ENCODE measurements around the gene ABCC8.

ABCC8 gene

GRCh38 chr11:17515443-17516176 is 39.0 kb upstream of the ABCC8 start:
- H3K27ac ChIP-seq (ENCODE audit: low read depth, low read length, severe bottlenecking), result no peak overlapping the region
- 89 to 95% methylated on average over 3 to 4 of the region's 5 CpGs for WGBS, 2 experiments (ENCODE audit: insufficient coverage in 2 of 2)
- no peak overlapping the region for H3K4me3 ChIP-seq (ENCODE audit: extremely low read depth, insufficient read depth, low read length, poor library complexity, severe bottlenecking)
- no peaks in the 10 kb centered on the region for H3K9me3 ChIP-seq (ENCODE audit: control insufficient read depth, low read length)
- peaks cover 3% of the 10 kb centered on the region for H3K4me1 ChIP-seq (ENCODE audit: control insufficient read depth, insufficient read depth, low read length, poor library complexity, severe bottlenecking)
- H3K36me3 ChIP-seq (ENCODE audit: control insufficient read depth, insufficient read depth, low read length), result no peaks in the 10 kb centered on the region

GRCh38 chr11:17514476-17514875 is 37.8 kb upstream of the ABCC8 start:
- H3K27ac ChIP-seq (ENCODE audit: low read depth, low read length, severe bottlenecking), result no peak overlapping the region
- peaks cover 3% of the 10 kb centered on the region for H3K4me1 ChIP-seq (ENCODE audit: control insufficient read depth, insufficient read depth, low read length, poor library complexity, severe bottlenecking)
- WGBS, 2 experiments (ENCODE audit: insufficient coverage in 2 of 2), result 90 to 95% methylated on average over 2 to 3 of the region's 4 CpGs
- H3K4me3 ChIP-seq (ENCODE audit: extremely low read depth, insufficient read depth, low read length, poor library complexity, severe bottlenecking), result no peak overlapping the region
- H3K36me3 ChIP-seq (ENCODE audit: control insufficient read depth, insufficient read depth, low read length), result no peaks in the 10 kb centered on the region
- H3K9me3 ChIP-seq (ENCODE audit: control insufficient read depth, low read length), result no peaks in the 10 kb centered on the region

- H3K36me3 ChIP-seq (ENCODE audit: control insufficient read depth, insufficient read depth, low read length), result no peaks in the 10 kb centered on the region
- H3K27ac ChIP-seq (ENCODE audit: low read depth, low read length, severe bottlenecking), result no peak overlapping the region
- H3K4me3 ChIP-seq (ENCODE audit: extremely low read depth, insufficient read depth, low read length, poor library complexity, severe bottlenecking), result no peak overlapping the region
- H3K4me1 ChIP-seq (ENCODE audit: control insufficient read depth, insufficient read depth, low read length, poor library complexity, severe bottlenecking), result peaks cover 4% of the 10 kb centered on the region
- 60 to 100% methylated on average over 1 of the region's 1 CpG for WGBS, 2 experiments (ENCODE audit: insufficient coverage in 2 of 2)
- H3K9me3 ChIP-seq (ENCODE audit: control insufficient read depth, low read length), result no peaks in the 10 kb centered on the region
Measured at GRCh38 chr11:17513853-17514252, 37.2 kb upstream of the ABCC8 start.

DNA sequence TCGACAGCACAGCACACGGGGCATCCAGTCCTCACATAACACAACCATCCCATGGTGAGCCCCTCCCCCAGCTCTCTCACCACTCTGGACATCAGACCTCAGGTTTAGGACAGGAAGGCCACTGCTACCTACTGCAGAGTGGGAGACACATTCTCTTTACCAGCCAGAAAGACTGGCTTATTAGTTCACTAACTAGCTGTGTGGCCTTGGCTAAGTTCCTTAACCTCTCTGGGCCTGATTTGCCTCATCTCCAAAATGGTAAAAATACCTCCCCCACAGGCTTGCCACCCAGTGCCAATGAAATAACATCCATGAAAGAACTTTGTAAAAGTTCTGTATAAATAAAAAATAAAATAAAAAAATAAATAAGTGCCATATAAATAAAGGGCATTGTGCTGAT is 35.5 kb upstream of the ABCC8 start:
- Histone ChIP-seq H3K36me3 (ENCODE audit: control insufficient read depth, insufficient read depth, low read length) (no peaks in the 10 kb centered on the region), H3K27ac (ENCODE audit: low read depth, low read length, severe bottlenecking) (no peak overlapping the region), H3K9me3 (ENCODE audit: control insufficient read depth, low read length) (no peaks in the 10 kb centered on the region), H3K4me1 (ENCODE audit: control insufficient read depth, insufficient read depth, low read length, poor library complexity, severe bottlenecking) (peaks cover 15% of the 10 kb centered on the region), H3K4me3 (ENCODE audit: extremely low read depth, insufficient read depth, low read length, poor library complexity, severe bottlenecking) (no peak overlapping the region)
- WGBS, 2 experiments (ENCODE audit: insufficient coverage in 2 of 2), result 64% methylated on average over 2 of the region's 2 CpGs; no CpG with 5 or more reads in 1 of the 2 experiments

DNA sequence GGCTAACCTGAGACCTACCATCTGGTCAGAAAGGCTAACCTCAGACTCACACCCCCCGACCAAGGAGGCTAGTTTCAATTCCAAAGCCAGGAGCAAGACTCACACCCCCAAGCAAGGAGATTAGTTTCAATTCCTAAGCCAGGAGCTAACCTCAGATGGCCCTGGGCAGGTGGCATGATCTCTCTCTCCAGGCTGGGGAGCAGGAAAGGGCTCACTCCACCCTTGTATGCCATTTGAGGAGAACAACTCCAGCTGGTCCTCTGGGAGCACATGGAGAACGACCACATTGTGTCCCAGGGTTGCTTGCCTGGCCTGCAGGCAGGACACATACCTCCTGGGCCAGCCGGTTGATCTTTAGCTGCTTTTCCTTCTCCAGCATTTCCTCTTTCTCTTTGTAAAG is 34.9 kb upstream of the ABCC8 start:
- 58 to 74% methylated on average over 2 of the region's 3 CpGs for WGBS, 2 experiments (ENCODE audit: insufficient coverage in 2 of 2)

GRCh38 chr11:17510507-17511206 is 34.0 kb upstream of the ABCC8 start:
- WGBS, 2 experiments (ENCODE audit: insufficient coverage in 2 of 2), result 80 to 91% methylated on average over 1 to 3 of the region's 4 CpGs
- Histone ChIP-seq H3K9me3 (ENCODE audit: control insufficient read depth, low read length) (no peaks in the 10 kb centered on the region), H3K27ac (ENCODE audit: low read depth, low read length, severe bottlenecking) (no peak overlapping the region), H3K36me3 (ENCODE audit: control insufficient read depth, insufficient read depth, low read length) (no peaks in the 10 kb centered on the region), H3K4me1 (ENCODE audit: control insufficient read depth, insufficient read depth, low read length, poor library complexity, severe bottlenecking) (peaks cover 17% of the 10 kb centered on the region), H3K4me3 (ENCODE audit: extremely low read depth, insufficient read depth, low read length, poor library complexity, severe bottlenecking) (no peak overlapping the region)

More for the DNA sequence above, 34.9 kb upstream of the ABCC8 start:
- no peaks in the 10 kb centered on the region for H3K36me3 ChIP-seq (ENCODE audit: control insufficient read depth, insufficient read depth, low read length)
- no peaks in the 10 kb centered on the region for H3K9me3 ChIP-seq (ENCODE audit: control insufficient read depth, low read length)
- no peak overlapping the region for H3K27ac ChIP-seq (ENCODE audit: low read depth, low read length, severe bottlenecking)
- H3K4me1 ChIP-seq (ENCODE audit: control insufficient read depth, insufficient read depth, low read length, poor library complexity, severe bottlenecking), result peaks cover 17% of the 10 kb centered on the region
- no peak overlapping the region for H3K4me3 ChIP-seq (ENCODE audit: extremely low read depth, insufficient read depth, low read length, poor library complexity, severe bottlenecking)

- H3K9me3 ChIP-seq (ENCODE audit: control insufficient read depth, low read length), result no peaks in the 10 kb centered on the region
- H3K27ac ChIP-seq (ENCODE audit: low read depth, low read length, severe bottlenecking), result no peak overlapping the region
- peaks cover 17% of the 10 kb centered on the region for H3K4me1 ChIP-seq (ENCODE audit: control insufficient read depth, insufficient read depth, low read length, poor library complexity, severe bottlenecking)
- no peak overlapping the region for H3K4me3 ChIP-seq (ENCODE audit: extremely low read depth, insufficient read depth, low read length, poor library complexity, severe bottlenecking)
- no peaks in the 10 kb centered on the region for H3K36me3 ChIP-seq (ENCODE audit: control insufficient read depth, insufficient read depth, low read length)
- no CpG with 5 or more reads among the region's 3 CpGs for WGBS, 2 experiments (ENCODE audit: insufficient coverage in 2 of 2)
Measured at GRCh38 chr11:17508791-17509190, 32.1 kb upstream of the ABCC8 start.

- Histone ChIP-seq H3K9me3 (ENCODE audit: control insufficient read depth, low read length) (no peaks in the 10 kb centered on the region), H3K4me3 (ENCODE audit: extremely low read depth, insufficient read depth, low read length, poor library complexity, severe bottlenecking) (no peak overlapping the region), H3K36me3 (ENCODE audit: control insufficient read depth, insufficient read depth, low read length) (no peaks in the 10 kb centered on the region), H3K4me1 (ENCODE audit: control insufficient read depth, insufficient read depth, low read length, poor library complexity, severe bottlenecking) (peaks cover 17% of the 10 kb centered on the region), H3K27ac (ENCODE audit: low read depth, low read length, severe bottlenecking) (no peak overlapping the region)
- WGBS, 2 experiments (ENCODE audit: insufficient coverage in 2 of 2), result 75% methylated on average over 1 of the region's 3 CpGs; no CpG with 5 or more reads in 1 of the 2 experiments
Measured at GRCh38 chr11:17508306-17508705, 31.7 kb upstream of the ABCC8 start.

- Histone ChIP-seq H3K4me1 (ENCODE audit: control insufficient read depth, insufficient read depth, low read length, poor library complexity, severe bottlenecking) (peaks cover 17% of the 10 kb centered on the region), H3K4me3 (ENCODE audit: extremely low read depth, insufficient read depth, low read length, poor library complexity, severe bottlenecking) (no peak overlapping the region), H3K9me3 (ENCODE audit: control insufficient read depth, low read length) (no peaks in the 10 kb centered on the region), H3K36me3 (ENCODE audit: control insufficient read depth, insufficient read depth, low read length) (no peaks in the 10 kb centered on the region), H3K27ac (ENCODE audit: low read depth, low read length, severe bottlenecking) (no peak overlapping the region)
- WGBS, 2 experiments (ENCODE audit: insufficient coverage in 2 of 2), result 89 to 92% methylated on average over 2 of the region's 2 CpGs
Measured at GRCh38 chr11:17507773-17508172, 31.1 kb upstream of the ABCC8 start.

- H3K27ac ChIP-seq (ENCODE audit: low read depth, low read length, severe bottlenecking), result no peak overlapping the region
- H3K4me3 ChIP-seq (ENCODE audit: extremely low read depth, insufficient read depth, low read length, poor library complexity, severe bottlenecking), result no peak overlapping the region
- H3K36me3 ChIP-seq (ENCODE audit: control insufficient read depth, insufficient read depth, low read length), result no peaks in the 10 kb centered on the region
- WGBS, 2 experiments (ENCODE audit: insufficient coverage in 2 of 2), result 62 to 76% methylated on average over 2 to 3 of the region's 3 CpGs
- H3K4me1 ChIP-seq (ENCODE audit: control insufficient read depth, insufficient read depth, low read length, poor library complexity, severe bottlenecking), result peaks cover 16% of the 10 kb centered on the region
- no peaks in the 10 kb centered on the region for H3K9me3 ChIP-seq (ENCODE audit: control insufficient read depth, low read length)
Measured at GRCh38 chr11:17506942-17507341, 30.3 kb upstream of the ABCC8 start.

DNA sequence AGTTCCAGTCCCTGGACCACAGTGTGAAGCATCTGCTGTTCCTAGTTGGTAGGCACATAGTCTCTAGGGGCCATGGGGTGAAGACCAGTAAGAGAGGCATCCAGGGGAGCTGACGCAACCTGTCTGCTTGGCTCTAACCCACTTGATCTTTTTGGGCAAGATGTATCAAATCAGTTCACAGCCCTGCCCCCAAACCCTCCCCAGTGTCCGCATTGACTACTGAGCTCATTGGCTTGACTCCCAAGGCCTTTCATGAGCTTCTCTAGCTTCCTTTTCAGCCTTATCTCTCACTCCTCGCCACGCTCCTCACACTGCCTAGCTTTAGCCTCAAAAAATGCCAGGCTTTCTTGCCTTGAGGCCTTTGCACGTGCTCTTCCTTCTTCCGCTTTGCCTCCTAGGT is 29.7 kb upstream of the ABCC8 start:
- WGBS, 2 experiments (ENCODE audit: insufficient coverage in 2 of 2), result 91 to 93% methylated on average over 6 of the region's 6 CpGs
- H3K4me3 ChIP-seq (ENCODE audit: extremely low read depth, insufficient read depth, low read length, poor library complexity, severe bottlenecking), result no peak overlapping the region
- no peak overlapping the region for H3K27ac ChIP-seq (ENCODE audit: low read depth, low read length, severe bottlenecking)
- no peaks in the 10 kb centered on the region for H3K9me3 ChIP-seq (ENCODE audit: control insufficient read depth, low read length)
- no peaks in the 10 kb centered on the region for H3K36me3 ChIP-seq (ENCODE audit: control insufficient read depth, insufficient read depth, low read length)
- H3K4me1 ChIP-seq (ENCODE audit: control insufficient read depth, insufficient read depth, low read length, poor library complexity, severe bottlenecking), result peaks cover 14% of the 10 kb centered on the region
